Memory B cell (primary cell): ENCODE data around the gene ATP13A4.

Experiments
- ATAC-seq: fragments of 150-1000 bp; cut with Tn5 transposase; 2 replicates; pipeline ENCODE4 v1.10.0; 2021; ENCODE audit warnings: low read depth, mild to moderate bottlenecking, moderate library complexity
- DNase-seq, 2 donors: peaks; one replicate each; pipeline ENCODE4 v3.0.0; 2022; ENCODE audit warnings: low spot score in 2 of 2
- H3K27ac Mint-ChIP-seq: one replicate; pipeline ENCODE4 v1.8.0; 2022; ENCODE audit warnings: mild to moderate bottlenecking, moderate library complexity, mixed read lengths
- H3K27me3 Mint-ChIP-seq: one replicate; pipeline ENCODE4 v1.8.0; 2022; ENCODE audit warnings: mixed read lengths
- H3K36me3 Mint-ChIP-seq: one replicate; pipeline ENCODE4 v1.8.0; 2022; ENCODE audit warnings: mild to moderate bottlenecking, mixed read lengths
- H3K4me1 Mint-ChIP-seq: one replicate; pipeline ENCODE4 v1.8.0; 2022; ENCODE audit warnings: mixed read lengths
- H3K4me3 Mint-ChIP-seq: one replicate; pipeline ENCODE4 v1.8.0; 2022; ENCODE audit warnings: mild to moderate bottlenecking, moderate library complexity, mixed read lengths
- H3K9me3 Mint-ChIP-seq: one replicate; pipeline ENCODE4 v1.8.0; 2022; ENCODE audit warnings: mixed read lengths

The ATP13A4 gene

DNA sequence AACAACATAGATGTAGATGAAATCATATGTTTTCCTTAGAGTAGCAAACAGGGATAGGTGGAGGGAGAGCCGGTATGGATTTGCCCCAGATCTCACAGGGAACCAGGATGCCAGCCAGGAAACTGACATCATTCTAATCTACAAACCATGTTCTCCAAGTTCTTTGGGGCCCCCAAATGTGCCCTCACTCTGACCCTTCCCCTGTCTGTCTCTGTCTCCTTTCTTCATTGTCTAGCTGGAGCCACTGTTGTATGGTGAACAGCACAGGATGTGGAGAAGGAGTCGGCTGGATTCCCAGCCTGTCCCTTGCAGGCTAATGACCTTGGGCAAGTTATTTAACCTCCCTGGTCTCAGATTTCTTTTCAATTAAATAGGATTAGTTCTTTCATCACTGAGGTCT lies 177.1 kb downstream of the ATP13A4 start:
- H3K36me3 Mint-ChIP-seq = no peaks in the 10 kb centered on the region
- H3K9me3 Mint-ChIP-seq = no peaks in the 10 kb centered on the region
- peaks cover 20% of the 10 kb centered on the region for H3K27me3 Mint-ChIP-seq
- no peak overlapping the region for H3K27ac Mint-ChIP-seq
- ATAC-seq (no peak), DNase-seq (no peak)
- H3K4me1 Mint-ChIP-seq = no peaks in the 10 kb centered on the region
- H3K4me3 Mint-ChIP-seq = no peak overlapping the region

DNA sequence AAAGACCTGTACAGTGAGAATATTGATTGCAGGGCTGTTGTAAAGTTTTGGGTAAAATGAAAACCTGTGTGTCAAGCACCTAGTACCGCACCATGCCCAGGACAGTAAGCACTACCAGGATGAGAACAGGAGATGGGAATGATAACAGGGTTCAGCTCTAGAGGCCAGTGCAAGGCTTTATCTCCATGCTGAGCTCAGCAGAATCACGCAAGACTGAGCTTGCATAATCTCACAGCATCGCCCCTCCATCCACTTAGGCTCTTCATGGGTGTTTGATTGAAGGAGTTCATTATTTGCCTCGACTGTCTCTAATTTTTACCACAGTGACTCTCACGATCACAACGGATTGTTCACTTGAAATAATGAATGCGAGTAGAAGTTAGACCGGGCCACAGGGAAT lies 179.1 kb downstream of the ATP13A4 start:
- DNase-seq (no peak), ATAC-seq (no peak)
- H3K27me3 Mint-ChIP-seq = peaks cover 14% of the 10 kb centered on the region
- no peaks in the 10 kb centered on the region for H3K36me3 Mint-ChIP-seq
- H3K9me3 Mint-ChIP-seq = no peaks in the 10 kb centered on the region
- H3K4me3 Mint-ChIP-seq = no peak overlapping the region
- no peak overlapping the region for H3K27ac Mint-ChIP-seq
- H3K4me1 Mint-ChIP-seq = no peaks in the 10 kb centered on the region

DNA sequence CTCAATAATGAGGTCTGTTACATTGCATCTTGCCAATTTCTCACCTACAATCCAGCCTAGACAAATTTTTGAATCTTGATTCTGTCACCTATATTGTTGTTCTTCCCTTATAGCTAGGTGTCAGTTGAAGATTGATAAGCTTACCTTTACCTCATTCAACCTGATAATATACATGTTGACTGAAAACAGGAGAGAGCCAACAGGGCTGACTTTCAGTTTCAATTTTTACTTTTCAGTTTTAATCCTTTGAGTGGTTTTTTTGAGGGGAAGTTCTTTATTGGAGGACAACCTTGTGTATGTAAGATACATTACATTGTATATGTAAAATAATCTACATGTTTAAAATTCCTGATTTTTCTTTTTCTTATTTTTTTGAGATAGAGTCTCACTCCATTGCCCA lies 181.9 kb downstream of the ATP13A4 start:
- Mint-ChIP-seq H3K36me3 (no peaks in the 10 kb centered on the region), H3K27ac (no peak overlapping the region), H3K9me3 (no peaks in the 10 kb centered on the region), H3K4me1 (no peaks in the 10 kb centered on the region), H3K4me3 (no peak overlapping the region), H3K27me3 (peaks cover 10% of the 10 kb centered on the region)
- DNase-seq = no peak
- ATAC-seq = no peak

DNA sequence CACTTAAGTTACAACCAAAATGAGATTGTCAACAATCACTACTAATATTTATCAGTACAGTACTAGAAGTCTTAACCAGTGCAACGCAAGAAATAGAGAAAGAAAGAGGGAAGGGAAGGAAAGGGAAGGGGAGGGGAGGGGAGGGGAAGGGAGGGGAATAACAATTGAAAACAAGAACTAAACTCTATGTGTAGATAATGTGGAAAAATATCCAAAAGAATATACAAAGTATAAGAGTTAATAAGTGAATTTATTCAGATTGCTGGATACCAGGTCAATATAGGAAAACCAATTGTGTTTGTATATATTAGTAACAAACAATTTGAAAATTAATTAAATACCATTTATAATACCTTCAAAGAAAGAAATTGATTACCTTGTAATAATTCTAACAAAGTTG lies 186.8 kb downstream of the ATP13A4 start:
- H3K9me3 Mint-ChIP-seq = no peaks in the 10 kb centered on the region
- no peak overlapping the region for H3K4me3 Mint-ChIP-seq
- no peaks in the 10 kb centered on the region for H3K4me1 Mint-ChIP-seq
- no peak overlapping the region for H3K27ac Mint-ChIP-seq
- H3K27me3 Mint-ChIP-seq = no peaks in the 10 kb centered on the region
- ATAC-seq = no peak
- H3K36me3 Mint-ChIP-seq = no peaks in the 10 kb centered on the region
- no peak for DNase-seq

DNA sequence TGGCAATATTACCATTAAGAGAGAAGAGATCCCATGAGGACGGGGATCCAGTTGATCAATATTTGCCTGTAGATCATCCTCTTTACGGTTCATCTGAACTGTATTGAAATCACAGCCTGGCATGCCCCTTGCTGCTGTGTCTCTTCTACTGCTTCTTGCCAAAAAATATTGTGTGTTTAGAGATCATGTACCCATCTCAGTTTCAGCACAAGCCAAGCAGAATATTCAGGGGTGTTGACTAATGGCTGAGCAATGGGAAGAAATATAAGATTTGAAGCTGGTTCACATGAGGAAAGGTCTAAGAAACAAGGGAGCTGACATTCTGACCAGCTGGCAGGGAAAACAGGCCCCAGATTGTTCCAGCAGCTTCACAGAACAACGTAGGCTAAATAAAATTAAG lies 197.4 kb downstream of the ATP13A4 start:
- ATAC-seq = no peak
- peaks cover 5% of the 10 kb centered on the region for H3K27me3 Mint-ChIP-seq
- H3K36me3 Mint-ChIP-seq = no peaks in the 10 kb centered on the region
- no peak for DNase-seq
- no peaks in the 10 kb centered on the region for H3K4me1 Mint-ChIP-seq
- no peak overlapping the region for H3K4me3 Mint-ChIP-seq
- no peak overlapping the region for H3K27ac Mint-ChIP-seq
- peaks cover 1% of the 10 kb centered on the region for H3K9me3 Mint-ChIP-seq

DNA sequence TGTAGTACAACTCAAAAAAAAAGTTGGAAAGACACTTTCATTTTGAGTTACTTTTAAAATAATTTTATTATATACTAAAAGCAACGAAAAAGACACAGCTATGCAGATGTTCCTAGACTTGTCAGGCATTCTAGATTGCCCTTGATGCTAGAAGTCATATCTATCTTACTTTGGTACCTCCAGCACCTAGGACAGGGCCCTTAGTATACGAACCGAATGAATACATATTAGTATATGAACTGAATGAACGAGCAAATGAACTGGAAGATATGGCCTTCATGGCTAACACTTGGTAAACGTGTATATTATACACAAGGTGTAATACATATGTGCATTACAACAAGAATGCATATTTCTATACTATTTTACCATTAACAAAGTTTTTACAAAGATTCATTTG lies 200.3 kb downstream of the ATP13A4 start:
- Mint-ChIP-seq H3K36me3 (no peaks in the 10 kb centered on the region), H3K27me3 (peaks cover 5% of the 10 kb centered on the region), H3K4me1 (no peaks in the 10 kb centered on the region), H3K4me3 (no peak overlapping the region), H3K9me3 (peaks cover 1% of the 10 kb centered on the region), H3K27ac (no peak overlapping the region)
- no peak for DNase-seq
- no peak for ATAC-seq
